Measurements from ENCODE around the gene FAM193B.
"Not testable (repeated sequence)": the region's sequence is repeated elsewhere in the genome, so short reads cannot be mapped to it uniquely, and the experiment has no call there.

Gene FAM193B

GRCh38 chr5:177565046-177565445 is 10.7 kb upstream of the FAM193B start:
- ATAC-seq (replicated peaks; ENCODE audit: extremely low read depth, poor library complexity, severe bottlenecking) (no peak), DNase-seq (ENCODE audit: low spot score in 2 of 2) (no peak)
- H3K27ac Mint-ChIP-seq (ENCODE audit: low read depth) = no peak overlapping the region
- H3K4me1 Mint-ChIP-seq = no peaks in the 10 kb centered on the region
- no peaks in the 10 kb centered on the region for H3K9me3 Mint-ChIP-seq
- H3K36me3 Mint-ChIP-seq (ENCODE audit: insufficient read depth) = no peaks in the 10 kb centered on the region
- peaks cover 22% of the 10 kb centered on the region for H3K27me3 Mint-ChIP-seq
- no peak overlapping the region for H3K4me3 Mint-ChIP-seq

- H3K4me3 Mint-ChIP-seq; H3K9me3 Mint-ChIP-seq; H3K36me3 Mint-ChIP-seq (ENCODE audit: insufficient read depth); ATAC-seq (replicated peaks; ENCODE audit: extremely low read depth, poor library complexity, severe bottlenecking); H3K4me1 Mint-ChIP-seq; DNase-seq (ENCODE audit: low spot score in 2 of 2); H3K27me3 Mint-ChIP-seq; H3K27ac Mint-ChIP-seq (ENCODE audit: low read depth): not testable (repeated sequence)
Observed at GRCh38 chr5:177559446-177559941, 5.1 kb upstream of the FAM193B start.

- Mint-ChIP-seq H3K36me3 (ENCODE audit: insufficient read depth) (no peaks in the 10 kb centered on the region), H3K4me1 (peaks cover 15% of the 10 kb centered on the region), H3K9me3 (no peaks in the 10 kb centered on the region), H3K27me3 (no peaks in the 10 kb centered on the region), H3K27ac (ENCODE audit: low read depth) (no peak overlapping the region), H3K4me3 (no peak overlapping the region)
- ATAC-seq (replicated peaks; ENCODE audit: extremely low read depth, poor library complexity, severe bottlenecking) = no peak
- no peak for DNase-seq (ENCODE audit: low spot score in 2 of 2)
Observed at GRCh38 chr5:177557796-177558195, 3.4 kb upstream of the FAM193B start.

GRCh38 chr5:177557041-177557647 is 2.8 kb upstream of the FAM193B start:
- H3K36me3 Mint-ChIP-seq (ENCODE audit: insufficient read depth) = no peaks in the 10 kb centered on the region
- no peaks in the 10 kb centered on the region for H3K27me3 Mint-ChIP-seq
- no peaks in the 10 kb centered on the region for H3K9me3 Mint-ChIP-seq
- H3K27ac Mint-ChIP-seq (ENCODE audit: low read depth) = no peak overlapping the region
- no peak for ATAC-seq (replicated peaks; ENCODE audit: extremely low read depth, poor library complexity, severe bottlenecking)
- no peak overlapping the region for H3K4me3 Mint-ChIP-seq
- H3K4me1 Mint-ChIP-seq = peaks cover 21% of the 10 kb centered on the region
- DNase-seq (ENCODE audit: low spot score in 2 of 2) = no peak

- H3K27me3 Mint-ChIP-seq = no peaks in the 10 kb centered on the region
- H3K27ac Mint-ChIP-seq (ENCODE audit: low read depth) = no peak overlapping the region
- peaks cover 27% of the 10 kb centered on the region for H3K4me1 Mint-ChIP-seq
- ATAC-seq (replicated peaks; ENCODE audit: extremely low read depth, poor library complexity, severe bottlenecking) (no peak), DNase-seq (ENCODE audit: low spot score in 2 of 2) (no peak)
- no peak overlapping the region for H3K4me3 Mint-ChIP-seq
- no peaks in the 10 kb centered on the region for H3K9me3 Mint-ChIP-seq
- no peaks in the 10 kb centered on the region for H3K36me3 Mint-ChIP-seq (ENCODE audit: insufficient read depth)
Observed at GRCh38 chr5:177555665-177556064, 1.3 kb upstream of the FAM193B start.

GRCh38 chr5:177555228-177555627 is 865 bp upstream of the FAM193B start:
- Mint-ChIP-seq H3K27me3 (no peaks in the 10 kb centered on the region), H3K9me3 (no peaks in the 10 kb centered on the region), H3K27ac (ENCODE audit: low read depth) (no peak overlapping the region), H3K36me3 (ENCODE audit: insufficient read depth) (peaks cover under 1% of the 10 kb centered on the region), H3K4me3 (peak overlapping the region; percentile 82), H3K4me1 (peaks cover 27% of the 10 kb centered on the region)
- DNase-seq (ENCODE audit: low spot score in 2 of 2) = no peak
- ATAC-seq (replicated peaks; ENCODE audit: extremely low read depth, poor library complexity, severe bottlenecking) = no peak

- ATAC-seq (replicated peaks; ENCODE audit: extremely low read depth, poor library complexity, severe bottlenecking) = peak; percentile 48
- H3K4me3 Mint-ChIP-seq = peak overlapping the region; percentile 82
- peaks cover 30% of the 10 kb centered on the region for H3K4me1 Mint-ChIP-seq
- H3K36me3 Mint-ChIP-seq (ENCODE audit: insufficient read depth) = peaks cover 3% of the 10 kb centered on the region
- peak in 1 of 2 donors; percentile 18 for DNase-seq (ENCODE audit: low spot score in 2 of 2)
- H3K27me3 Mint-ChIP-seq = no peaks in the 10 kb centered on the region
- H3K27ac Mint-ChIP-seq (ENCODE audit: low read depth) = peak overlapping the region; percentile 49
- H3K9me3 Mint-ChIP-seq = no peaks in the 10 kb centered on the region
Observed at GRCh38 chr5:177553671-177554429, 513 bp downstream of the FAM193B start.

GRCh38 chr5:177552839-177553455 is 1.4 kb downstream of the FAM193B start:
- no peak for DNase-seq (ENCODE audit: low spot score in 2 of 2)
- Mint-ChIP-seq H3K4me1 (peaks cover 39% of the 10 kb centered on the region), H3K36me3 (ENCODE audit: insufficient read depth) (peaks cover 3% of the 10 kb centered on the region), H3K27ac (ENCODE audit: low read depth) (peak overlapping the region; percentile 4), H3K4me3 (peak overlapping the region; percentile 82), H3K9me3 (no peaks in the 10 kb centered on the region), H3K27me3 (no peaks in the 10 kb centered on the region)
- no peak for ATAC-seq (replicated peaks; ENCODE audit: extremely low read depth, poor library complexity, severe bottlenecking)

GRCh38 chr5:177550122-177550521 is 4.2 kb downstream of the FAM193B start:
- H3K9me3 Mint-ChIP-seq = no peaks in the 10 kb centered on the region
- no peak for ATAC-seq (replicated peaks; ENCODE audit: extremely low read depth, poor library complexity, severe bottlenecking)
- H3K4me1 Mint-ChIP-seq = peaks cover 54% of the 10 kb centered on the region
- no peak overlapping the region for H3K27ac Mint-ChIP-seq (ENCODE audit: low read depth)
- no peaks in the 10 kb centered on the region for H3K27me3 Mint-ChIP-seq
- no peak for DNase-seq (ENCODE audit: low spot score in 2 of 2)
- peaks cover 6% of the 10 kb centered on the region for H3K36me3 Mint-ChIP-seq (ENCODE audit: insufficient read depth)
- no peak overlapping the region for H3K4me3 Mint-ChIP-seq

GRCh38 chr5:177548495-177548894 is 5.9 kb downstream of the FAM193B start:
- Mint-ChIP-seq H3K4me3 (no peak overlapping the region), H3K36me3 (ENCODE audit: insufficient read depth) (peaks cover 6% of the 10 kb centered on the region), H3K27ac (ENCODE audit: low read depth) (peak overlapping the region; percentile 50), H3K27me3 (no peaks in the 10 kb centered on the region), H3K9me3 (no peaks in the 10 kb centered on the region), H3K4me1 (peaks cover 46% of the 10 kb centered on the region)
- ATAC-seq (replicated peaks; ENCODE audit: extremely low read depth, poor library complexity, severe bottlenecking) (no peak), DNase-seq (ENCODE audit: low spot score in 2 of 2) (no peak)

GRCh38 chr5:177547736-177548135 is 6.6 kb downstream of the FAM193B start:
- H3K27ac Mint-ChIP-seq (ENCODE audit: low read depth) = peak overlapping the region; percentile 50
- H3K9me3 Mint-ChIP-seq = no peaks in the 10 kb centered on the region
- no peak for DNase-seq (ENCODE audit: low spot score in 2 of 2)
- no peak overlapping the region for H3K4me3 Mint-ChIP-seq
- peaks cover 45% of the 10 kb centered on the region for H3K4me1 Mint-ChIP-seq
- peaks cover 6% of the 10 kb centered on the region for H3K36me3 Mint-ChIP-seq (ENCODE audit: insufficient read depth)
- ATAC-seq (replicated peaks; ENCODE audit: extremely low read depth, poor library complexity, severe bottlenecking) = no peak
- H3K27me3 Mint-ChIP-seq = no peaks in the 10 kb centered on the region

GRCh38 chr5:177546258-177546741 is 8.1 kb downstream of the FAM193B start:
- H3K4me1 Mint-ChIP-seq = peaks cover 39% of the 10 kb centered on the region
- H3K9me3 Mint-ChIP-seq = no peaks in the 10 kb centered on the region
- DNase-seq (ENCODE audit: low spot score in 2 of 2) = no peak
- no peak overlapping the region for H3K4me3 Mint-ChIP-seq
- no peak for ATAC-seq (replicated peaks; ENCODE audit: extremely low read depth, poor library complexity, severe bottlenecking)
- H3K36me3 Mint-ChIP-seq (ENCODE audit: insufficient read depth) = peaks cover 6% of the 10 kb centered on the region
- H3K27ac Mint-ChIP-seq (ENCODE audit: low read depth) = peak overlapping the region; percentile 36
- H3K27me3 Mint-ChIP-seq = no peaks in the 10 kb centered on the region
